Thyroid gland (tissue), 4 donors: ENCODE results near the gene FOXA3.

Source experiments
- POLR2A ChIP-seq, 2 donors: fragments of 450-650 bp; IDR thresholded peaks; one replicate each; pipeline ENCODE4 v1.6.1; 2017; ENCODE audit warnings: antibody characterized with exemption in 2 of 2, mild to moderate bottlenecking in 2 of 2, moderate library complexity in 1 of 2
- TF ChIP-seq, protein P1 (sequence below), 6 experiments: fragments of 200-600 bp in 3 of 6; fragments of 450-650 bp in 3 of 6; sonication (generic) in 3 of 6; IDR thresholded peaks; one replicate each; pipeline ENCODE4 v1.5.1; 2016 to 2019; ENCODE audit warnings: antibody characterized with exemption in 6 of 6, mild to moderate bottlenecking in 2 of 6, inconsistent platforms in 1 of 6, moderate library complexity in 1 of 6

GRCh38 chr19:45862564-45863334 lies 1.4 kb upstream of the FOXA3 start, which contains the start of gene SYMPK:
- TF ChIP-seq, protein P1, sequence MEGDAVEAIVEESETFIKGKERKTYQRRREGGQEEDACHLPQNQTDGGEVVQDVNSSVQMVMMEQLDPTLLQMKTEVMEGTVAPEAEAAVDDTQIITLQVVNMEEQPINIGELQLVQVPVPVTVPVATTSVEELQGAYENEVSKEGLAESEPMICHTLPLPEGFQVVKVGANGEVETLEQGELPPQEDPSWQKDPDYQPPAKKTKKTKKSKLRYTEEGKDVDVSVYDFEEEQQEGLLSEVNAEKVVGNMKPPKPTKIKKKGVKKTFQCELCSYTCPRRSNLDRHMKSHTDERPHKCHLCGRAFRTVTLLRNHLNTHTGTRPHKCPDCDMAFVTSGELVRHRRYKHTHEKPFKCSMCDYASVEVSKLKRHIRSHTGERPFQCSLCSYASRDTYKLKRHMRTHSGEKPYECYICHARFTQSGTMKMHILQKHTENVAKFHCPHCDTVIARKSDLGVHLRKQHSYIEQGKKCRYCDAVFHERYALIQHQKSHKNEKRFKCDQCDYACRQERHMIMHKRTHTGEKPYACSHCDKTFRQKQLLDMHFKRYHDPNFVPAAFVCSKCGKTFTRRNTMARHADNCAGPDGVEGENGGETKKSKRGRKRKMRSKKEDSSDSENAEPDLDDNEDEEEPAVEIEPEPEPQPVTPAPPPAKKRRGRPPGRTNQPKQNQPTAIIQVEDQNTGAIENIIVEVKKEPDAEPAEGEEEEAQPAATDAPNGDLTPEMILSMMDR (IDR thresholded peaks at IDR 0.05), result peak in 1 of 6 experiments; percentile 4
- peak in 1 of 2 donors; percentile 81 for TF ChIP-seq POLR2A (IDR thresholded peaks at IDR 0.05)
